Gastrocnemius medialis (tissue), 4 donors: Measurements from ENCODE around the gene CTPS2. TPM values are rescaled to one million over a fixed set of nuclear protein-coding genes. Genes with fewer than 3 reads are reported as not detected.
"Not testable (repeated sequence)": the region's sequence is repeated elsewhere in the genome, so short reads cannot be mapped to it uniquely, and the experiment has no call there.

Experiments used
- ATAC-seq, 2 donors: fragments of 150-250 bp; one replicate each; pipeline ENCODE4 v1.9.1; 2016
- DNase-seq, 2 donors: peaks; one replicate each; pipeline ENCODE4 v3.0.0-alpha.2; 2019
- H3K27ac ChIP-seq, 4 donors: fragments of 200-600 bp; sonication (generic); 1 replicate in 1 of 4; 2 replicates in 3 of 4; pipeline ENCODE4 v1.5.1; 2016 to 2018; ENCODE audit warnings: mild to moderate bottlenecking in 2 of 4, moderate library complexity in 1 of 4
- H3K27me3 ChIP-seq, 3 donors: fragments of 200-600 bp; sonication (generic) in 2 of 3; 1 replicate in 1 of 3; 2 replicates in 2 of 3; pipeline versions ENCODE4 v1.5.1 to v1.6.0; 2016 to 2019; ENCODE audit warnings: mild to moderate bottlenecking in 1 of 3, moderate library complexity in 1 of 3
- H3K36me3 ChIP-seq, 2 donors: fragments of 200-600 bp; sonication (generic) in 1 of 2; one replicate each; pipeline ENCODE4 v1.5.1; 2017 to 2018
- H3K4me1 ChIP-seq, 2 donors: fragments of 200-600 bp; sonication (generic) in 1 of 2; one replicate each; pipeline ENCODE4 v1.5.1; 2016 to 2017; ENCODE audit warnings: mild to moderate bottlenecking in 2 of 2
- H3K4me3 ChIP-seq, 4 donors: fragments of 200-600 bp; sonication (generic) in 3 of 4; 1 replicate in 1 of 4; 2 replicates in 3 of 4; pipeline ENCODE4 v1.5.1; 2016 to 2019; ENCODE audit warnings: mild to moderate bottlenecking in 2 of 4
- H3K9me3 ChIP-seq, 3 donors: fragments of 200-600 bp; sonication (generic) in 2 of 3; 1 replicate in 1 of 3; 2 replicates in 2 of 3; pipeline ENCODE4 v1.5.1; 2016 to 2019
- POLR2A ChIP-seq, 2 donors: fragments of 450-650 bp; IDR thresholded peaks; one replicate each; pipeline ENCODE4 v1.6.1; 2017; ENCODE audit warnings: antibody characterized with exemption in 2 of 2, mild to moderate bottlenecking in 2 of 2, moderate library complexity in 2 of 2
- in situ Hi-C, 4 donors: fragments of 200-750 bp; cut with MboI; loops; one replicate each; pipeline versions ENCODE4 v1.15.0 to v1.8.0; 2017; ENCODE audit warnings: low sequenced_read_pairs in 4 of 4
- intact Hi-C: fragments of 100-400 bp; cut with DNase I; formaldehyde crosslinking; loops from one replicate; pipeline ENCODE4 v1.15.1; 2023; ENCODE audit warnings: low total_unique reads
- total RNA-seq, 4 donors: library from RNA; depleted of rRNA; stranded (reverse); fragments of >200 nt; gene quantifications; one replicate each; pipeline versions ENCODE4 v1.1.0 to v1.2.3, GENCODE V29; 2016
- TF ChIP-seq, protein P1 (sequence below), 5 experiments: fragments of 450-650 bp in 3 of 5; fragments of 200-600 bp in 2 of 5; sonication (generic) in 2 of 5; IDR thresholded peaks in 4 of 5; conservative IDR thresholded peaks in 1 of 5; 1 replicate in 4 of 5; 2 replicates in 1 of 5; pipeline ENCODE4 v1.5.1; 2016 to 2019; ENCODE audit warnings: antibody characterized with exemption in 5 of 5, mild to moderate bottlenecking in 3 of 5, moderate library complexity in 3 of 5

The CTPS2 gene
- total RNA-seq, 4 donors from 2014 or later, result 2.0 to 3.8 (median 2.8) TPM

- ATAC-seq, result no peak
- no peak for TF ChIP-seq POLR2A (IDR thresholded peaks at IDR 0.05)
- TF ChIP-seq, protein P1, sequence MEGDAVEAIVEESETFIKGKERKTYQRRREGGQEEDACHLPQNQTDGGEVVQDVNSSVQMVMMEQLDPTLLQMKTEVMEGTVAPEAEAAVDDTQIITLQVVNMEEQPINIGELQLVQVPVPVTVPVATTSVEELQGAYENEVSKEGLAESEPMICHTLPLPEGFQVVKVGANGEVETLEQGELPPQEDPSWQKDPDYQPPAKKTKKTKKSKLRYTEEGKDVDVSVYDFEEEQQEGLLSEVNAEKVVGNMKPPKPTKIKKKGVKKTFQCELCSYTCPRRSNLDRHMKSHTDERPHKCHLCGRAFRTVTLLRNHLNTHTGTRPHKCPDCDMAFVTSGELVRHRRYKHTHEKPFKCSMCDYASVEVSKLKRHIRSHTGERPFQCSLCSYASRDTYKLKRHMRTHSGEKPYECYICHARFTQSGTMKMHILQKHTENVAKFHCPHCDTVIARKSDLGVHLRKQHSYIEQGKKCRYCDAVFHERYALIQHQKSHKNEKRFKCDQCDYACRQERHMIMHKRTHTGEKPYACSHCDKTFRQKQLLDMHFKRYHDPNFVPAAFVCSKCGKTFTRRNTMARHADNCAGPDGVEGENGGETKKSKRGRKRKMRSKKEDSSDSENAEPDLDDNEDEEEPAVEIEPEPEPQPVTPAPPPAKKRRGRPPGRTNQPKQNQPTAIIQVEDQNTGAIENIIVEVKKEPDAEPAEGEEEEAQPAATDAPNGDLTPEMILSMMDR (IDR thresholded peaks at IDR 0.05 in 4 of 5, conservative IDR thresholded peaks at IDR 0.05 in 1 of 5), result no peak
These were observed 108.1 kb downstream of the CTPS2 start for GRCh38 chrX:16604337-16604736.

GRCh38 chrX:16603822-16604221 lies 108.6 kb downstream of the CTPS2 start:
- in situ Hi-C loops (no loop called here), intact Hi-C loops (loop anchor here (5.0 kb wide), 1 partner anchor 932 kb away; no protein-coding TSS in a partner anchor)
- no peaks in the 10 kb centered on the region for H3K27me3 ChIP-seq
- DNase-seq (no peak), ATAC-seq (no peak)
- no peak for TF ChIP-seq POLR2A (IDR thresholded peaks at IDR 0.05)
- TF ChIP-seq, protein P1 (IDR thresholded peaks at IDR 0.05 in 4 of 5, conservative IDR thresholded peaks at IDR 0.05 in 1 of 5), result no peak
- H3K4me3 ChIP-seq, result no peak overlapping the region
- H3K9me3 ChIP-seq, result no peaks in the 10 kb centered on the region
- no peaks in the 10 kb centered on the region for H3K36me3 ChIP-seq
- H3K27ac ChIP-seq, result peak overlapping the region; percentile 25 to 60 (median 44)
- H3K4me1 ChIP-seq, result peaks cover 17 to 20% of the 10 kb centered on the region in 2 donors

More at GRCh38 chrX:16604337-16604736, 108.1 kb downstream of the CTPS2 start:
- intact Hi-C loops (loop anchor here (5.0 kb wide), 1 partner anchor 932 kb away; no protein-coding TSS in a partner anchor), in situ Hi-C loops (no loop called here)
- DNase-seq, result no peak
- H3K4me3 ChIP-seq, result no peak overlapping the region
- H3K27ac ChIP-seq, result peak overlapping the region; percentile 25 to 60 (median 42)
- H3K4me1 ChIP-seq, result peaks cover 17 to 20% of the 10 kb centered on the region in 2 donors
- no peaks in the 10 kb centered on the region for H3K36me3 ChIP-seq
- no peaks in the 10 kb centered on the region for H3K27me3 ChIP-seq
- no peaks in the 10 kb centered on the region for H3K9me3 ChIP-seq

- H3K9me3 ChIP-seq, H3K36me3 ChIP-seq, in situ Hi-C loops, H3K4me3 ChIP-seq, DNase-seq, ATAC-seq, H3K27me3 ChIP-seq: not testable (repeated sequence)
- Histone ChIP-seq H3K4me1 (peaks cover 17 to 20% of the 10 kb centered on the region in 2 donors), H3K27ac (peak overlapping the region in 3 of 4 donors; percentile 20 to 60 (median 48))
- intact Hi-C loops, result loop anchor here (5.0 kb wide), 1 partner anchor 931 kb away; no protein-coding TSS in a partner anchor
These were observed 109.2 kb downstream of the CTPS2 start for GRCh38 chrX:16603235-16603634.

- in situ Hi-C loops, result no loop called here
- Histone ChIP-seq H3K9me3 (no peaks in the 10 kb centered on the region), H3K4me1 (peaks cover 17 to 20% of the 10 kb centered on the region in 2 donors), H3K27me3 (no peaks in the 10 kb centered on the region), H3K36me3 (no peaks in the 10 kb centered on the region), H3K4me3 (no peak overlapping the region), H3K27ac (peak overlapping the region in 2 of 4 donors; percentile 54 to 72)
- intact Hi-C loops, result loop anchor here (5.0 kb wide), 1 partner anchor 930 kb away; no protein-coding TSS in a partner anchor
- no peak for TF ChIP-seq POLR2A (IDR thresholded peaks at IDR 0.05)
- TF ChIP-seq, protein P1 (IDR thresholded peaks at IDR 0.05 in 4 of 5, conservative IDR thresholded peaks at IDR 0.05 in 1 of 5), result no peak
- ATAC-seq (peak; percentile 94 to 96), DNase-seq (peak; percentile 68 to 80)
These were observed 110.6 kb downstream of the CTPS2 start for GRCh38 chrX:16601885-16602284.

DNA sequence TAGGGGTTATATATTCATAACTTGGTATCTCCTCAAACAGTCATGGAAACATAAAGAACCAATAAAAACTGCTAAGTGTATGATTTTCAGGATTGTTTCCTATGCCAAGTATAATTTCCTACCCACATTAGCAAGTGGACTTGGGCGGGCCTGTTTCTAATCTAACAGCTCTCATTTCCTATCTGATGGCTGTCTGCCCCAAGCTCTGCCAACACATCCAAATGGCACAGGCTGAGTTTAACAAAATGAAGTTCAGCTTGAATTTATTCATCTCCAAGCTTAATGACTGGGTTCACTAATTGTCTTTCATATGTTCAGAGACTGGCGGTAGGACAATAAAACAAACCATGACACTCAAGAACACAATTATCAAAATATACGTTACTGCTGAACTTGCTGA lies 118.0 kb downstream of the CTPS2 start:
- Histone ChIP-seq H3K4me1 (no peaks in the 10 kb centered on the region), H3K9me3 (no peaks in the 10 kb centered on the region), H3K27ac (no peak overlapping the region), H3K4me3 (no peak overlapping the region), H3K27me3 (no peaks in the 10 kb centered on the region), H3K36me3 (no peaks in the 10 kb centered on the region)
- TF ChIP-seq, protein P1 (IDR thresholded peaks at IDR 0.05 in 4 of 5, conservative IDR thresholded peaks at IDR 0.05 in 1 of 5), result no peak
- TF ChIP-seq POLR2A (IDR thresholded peaks at IDR 0.05), result no peak
- no peak for ATAC-seq
- in situ Hi-C loops (no loop called here), intact Hi-C loops (no loop called here)
- no peak for DNase-seq
